ENCODE measurements around the gene FGF1. TPM values are rescaled to one million over a fixed set of nuclear protein-coding genes. Genes with fewer than 3 reads are reported as not detected.

Gene FGF1
- total RNA-seq, 1 donor from 2014 or later = 316 TPM

DNA sequence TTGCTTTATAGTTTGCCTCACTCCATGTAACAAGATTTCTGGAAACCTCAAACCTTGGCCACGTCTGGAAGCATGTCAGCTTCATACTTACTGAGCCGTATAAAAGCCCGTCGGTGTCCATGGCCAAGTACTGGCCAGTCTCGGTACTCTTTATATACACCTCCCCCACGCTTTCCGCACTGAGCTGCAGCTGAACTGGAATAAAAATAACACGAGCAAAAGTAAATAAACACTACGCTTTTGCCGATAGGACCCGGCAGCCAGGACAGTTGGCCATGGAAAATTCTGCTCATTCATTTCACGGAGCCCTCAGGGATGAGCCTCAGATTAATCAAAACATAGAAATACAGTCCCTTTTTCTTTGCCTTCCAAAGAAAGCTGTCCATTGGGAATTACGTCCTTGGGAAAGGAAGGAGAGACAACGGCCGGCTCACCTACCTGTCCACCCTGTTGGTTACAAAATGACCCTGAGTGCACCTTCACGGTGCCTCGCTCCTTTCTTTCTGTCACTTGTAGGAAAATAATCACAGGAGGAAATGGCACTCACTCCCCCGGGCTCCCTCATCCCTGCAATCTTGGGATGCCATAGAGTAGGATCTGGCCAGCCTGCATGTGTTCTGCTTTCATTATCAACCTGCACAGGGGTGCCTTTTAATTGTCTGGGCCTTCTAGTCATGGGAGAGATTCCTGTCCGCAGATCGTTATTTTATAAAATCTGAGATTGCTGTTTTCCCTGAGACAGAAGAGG is 85.1 kb downstream of the FGF1 start:
- intact Hi-C loops (cut with DNase I) = no loop called here
- ATAC-seq = peak; percentile 94
- peak; percentile 75 for DNase-seq (ENCODE audit: low spot score)

DNA sequence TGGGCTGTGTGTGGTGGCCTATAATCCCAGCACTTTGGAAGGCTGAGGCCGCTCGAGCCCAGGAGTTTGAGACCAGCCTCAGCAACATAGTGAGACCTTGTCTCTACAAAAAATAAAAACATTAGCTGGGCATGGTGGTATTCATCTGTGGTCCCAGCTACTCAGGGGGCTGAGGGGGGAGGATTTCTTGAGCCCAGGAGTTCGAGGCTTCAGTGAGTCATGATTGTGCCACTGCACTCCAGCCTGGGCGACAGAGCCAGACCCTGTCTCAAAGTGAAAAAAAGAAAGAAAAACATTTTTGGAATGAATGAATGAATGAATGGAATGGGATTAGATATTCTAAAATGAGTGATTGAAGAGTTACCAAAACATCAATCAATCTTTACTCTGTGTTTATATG is 85.8 kb downstream of the FGF1 start:
- no peak for DNase-seq (ENCODE audit: low spot score)
- peak; percentile 11 for ATAC-seq
- intact Hi-C loops (cut with DNase I) = no loop called here

DNA sequence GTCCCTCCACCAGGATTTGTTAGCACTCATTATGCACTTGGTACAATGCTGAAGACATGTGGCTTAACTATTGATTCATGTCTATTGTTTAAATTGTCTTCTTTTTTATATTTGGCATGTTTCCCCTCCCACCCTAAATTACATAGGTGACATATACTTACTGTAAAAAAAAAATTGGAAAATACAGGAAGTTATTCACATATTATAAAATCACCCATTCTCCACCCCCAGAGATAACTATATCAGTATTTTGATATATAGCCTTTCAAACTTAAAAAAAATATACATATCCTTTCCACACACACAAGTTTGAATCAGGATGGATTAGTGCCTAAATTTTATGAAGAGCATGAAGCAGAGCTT is 87.6 kb downstream of the FGF1 start:
- DNase-seq (ENCODE audit: low spot score) (no peak), ATAC-seq (no peak)
- intact Hi-C loops (cut with DNase I) = no loop called here

DNA sequence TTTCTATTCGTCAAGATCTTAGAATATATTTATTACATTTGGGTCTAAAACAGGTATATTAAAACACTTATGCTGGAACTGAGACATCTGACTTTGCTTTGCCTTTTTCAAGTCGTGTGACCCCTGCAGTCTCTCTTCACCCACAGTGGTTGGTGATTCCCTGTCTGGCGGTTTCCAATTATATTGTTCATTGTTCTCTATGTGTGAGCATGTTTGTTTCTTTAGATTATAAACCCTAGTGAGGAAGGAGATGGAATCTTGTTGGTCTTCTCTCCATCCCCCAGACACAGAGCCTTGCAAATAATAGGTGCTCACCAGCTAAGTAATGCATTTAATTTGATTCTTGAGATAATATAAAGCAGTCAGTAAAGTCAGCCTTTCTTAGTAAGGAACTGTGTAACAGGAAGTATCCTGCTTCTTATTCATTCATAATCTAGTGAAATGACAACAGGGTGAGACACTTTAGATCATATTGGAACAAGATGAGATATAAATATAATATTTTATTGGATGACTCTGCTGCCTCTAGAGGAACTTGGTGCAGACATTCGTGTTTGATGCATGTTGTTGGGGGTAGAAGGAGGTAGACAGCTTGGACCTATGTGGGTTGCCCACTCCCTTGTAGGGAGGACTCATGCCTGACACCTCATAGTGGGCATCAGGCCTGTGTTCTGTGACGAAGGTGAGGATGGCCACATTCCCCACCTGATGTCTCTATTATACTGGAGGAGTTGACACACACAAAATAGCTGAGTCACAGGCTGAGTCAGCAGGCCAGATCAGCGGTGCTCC is 88.1 kb downstream of the FGF1 start:
- no peak for DNase-seq (ENCODE audit: low spot score)
- intact Hi-C loops (cut with DNase I) = no loop called here
- ATAC-seq = no peak

DNA sequence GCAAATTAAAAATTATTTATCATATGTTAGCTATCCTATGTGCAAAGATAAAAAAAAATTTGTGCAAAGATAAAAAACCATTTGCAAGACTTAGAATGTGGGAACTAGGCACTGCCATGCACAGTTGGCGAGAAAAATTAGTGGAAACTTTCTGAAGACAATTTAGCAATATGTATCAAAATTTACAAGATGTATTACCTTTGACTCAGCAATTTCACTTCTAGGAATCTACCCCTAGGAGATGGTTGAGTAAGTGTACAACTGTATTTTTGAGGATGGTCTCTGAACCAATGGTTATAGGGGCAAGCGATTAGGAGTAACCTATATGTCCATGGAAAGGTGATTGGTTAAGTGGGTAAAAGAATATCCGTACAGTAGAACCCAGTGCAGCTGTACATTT is 88.9 kb downstream of the FGF1 start:
- no peak for ATAC-seq
- no peak for DNase-seq (ENCODE audit: low spot score)
- intact Hi-C loops (cut with DNase I) = no loop called here

DNA sequence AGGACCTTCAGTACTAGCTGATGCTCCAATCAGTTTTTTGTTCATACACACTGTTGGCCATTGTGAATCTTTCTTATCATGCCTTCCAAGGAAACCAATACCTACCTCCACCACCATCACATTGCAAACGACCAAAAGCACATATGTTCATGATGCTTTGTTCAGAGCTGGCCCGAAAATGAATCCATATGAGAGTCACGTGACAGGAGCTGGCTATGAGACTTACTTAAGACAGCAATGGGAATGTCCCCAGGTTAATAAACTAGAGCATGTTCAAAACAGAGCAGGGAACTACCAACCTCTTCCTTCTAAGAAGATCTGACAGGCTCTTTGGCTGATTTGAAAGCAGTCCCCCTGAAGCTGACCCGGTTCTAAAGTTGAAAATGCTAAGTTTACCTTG is 93.5 kb downstream of the FGF1 start:
- ATAC-seq (no peak), DNase-seq (ENCODE audit: low spot score) (no peak)
- intact Hi-C loops (cut with DNase I) = no loop called here

DNA sequence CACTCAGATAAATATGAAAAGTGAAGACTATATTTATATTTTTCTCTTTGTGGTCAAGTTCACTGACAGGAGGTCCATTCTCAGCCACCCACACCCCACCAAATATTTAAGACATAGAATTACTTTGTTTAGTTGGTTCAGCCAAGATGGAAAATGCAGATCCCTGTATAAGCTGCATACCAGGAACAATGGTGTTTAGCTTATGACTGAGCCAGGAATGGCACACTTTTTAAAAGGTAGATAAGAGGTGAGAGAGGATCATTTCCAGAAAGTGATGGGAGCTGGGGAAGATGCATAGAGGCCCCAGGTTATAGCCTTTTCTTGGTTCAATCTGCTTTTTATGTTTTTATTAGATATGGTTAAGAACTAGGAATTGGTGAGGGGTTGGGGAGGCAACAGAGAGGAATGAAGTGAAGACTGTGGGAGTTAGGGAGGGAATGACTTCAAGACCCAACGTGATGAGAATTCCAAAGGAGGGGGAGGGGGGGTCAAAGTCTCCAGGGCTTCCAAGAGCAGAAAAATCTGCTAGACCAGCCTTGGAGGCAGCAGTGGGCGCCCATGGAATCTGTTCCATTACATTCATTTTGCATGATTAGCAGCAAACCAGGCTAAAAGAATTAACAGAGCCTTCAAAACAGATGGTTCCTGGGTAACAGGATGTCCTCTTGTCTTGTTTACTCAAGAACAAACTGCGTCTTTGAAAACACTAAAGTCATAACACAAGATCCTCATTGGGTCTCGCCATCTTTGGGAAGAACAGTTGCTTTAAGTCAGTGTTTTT is 95.2 kb downstream of the FGF1 start:
- DNase-seq (ENCODE audit: low spot score) (no peak), ATAC-seq (peak; percentile 79)
- intact Hi-C loops (cut with DNase I) = no loop called here

DNA sequence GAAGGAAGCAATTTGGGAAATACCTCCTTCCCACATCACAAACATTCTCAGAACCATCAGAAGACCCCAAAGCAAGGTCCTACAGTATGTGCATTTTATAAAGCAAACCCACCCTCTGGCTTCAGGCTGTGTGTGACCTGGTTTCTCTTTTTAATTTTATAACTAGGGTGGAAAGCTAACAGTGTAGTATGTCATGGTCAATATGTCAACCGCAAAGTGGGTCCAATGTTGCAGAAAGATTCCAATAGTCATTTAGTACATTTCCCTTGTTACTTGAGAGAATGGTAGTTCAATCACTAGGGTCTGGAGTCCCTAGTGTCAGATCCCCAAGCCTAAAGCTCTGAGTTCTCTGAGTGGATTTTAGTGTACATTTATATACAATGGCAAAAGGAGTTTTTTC is 96.2 kb downstream of the FGF1 start:
- DNase-seq (ENCODE audit: low spot score) (no peak), ATAC-seq (no peak)
- intact Hi-C loops (cut with DNase I) = no loop called here

DNA sequence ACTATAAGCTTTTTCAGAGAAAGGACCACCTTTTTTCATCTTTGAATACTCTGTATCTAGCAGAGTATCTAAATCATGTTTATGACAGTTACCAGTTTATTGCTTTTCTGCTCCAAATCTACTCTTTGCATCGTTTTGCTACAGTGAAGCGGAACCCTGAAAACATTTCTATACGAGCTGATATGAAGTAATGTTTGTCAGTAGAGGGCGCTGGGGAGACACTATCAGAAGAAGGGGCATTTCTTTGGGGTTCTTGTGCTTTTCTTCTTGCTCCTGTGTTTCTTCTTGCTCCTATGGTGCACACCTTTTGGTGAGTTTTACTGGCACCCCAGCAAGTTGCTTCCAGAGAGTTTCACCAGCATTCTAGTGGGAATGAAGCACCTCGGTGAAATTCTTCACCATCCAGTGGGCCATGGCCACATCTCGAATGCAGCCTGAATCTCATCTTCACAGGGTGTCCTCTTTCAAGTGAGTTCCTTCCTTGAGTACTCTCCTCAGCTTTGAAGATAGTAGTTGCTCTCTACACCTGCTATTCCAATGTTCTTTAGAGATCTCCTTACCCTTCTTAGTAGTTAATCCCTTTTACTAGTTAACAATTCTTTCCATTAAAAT is 98.4 kb downstream of the FGF1 start:
- intact Hi-C loops (cut with DNase I) = no loop called here
- no peak for DNase-seq (ENCODE audit: low spot score)
- ATAC-seq = no peak

DNA sequence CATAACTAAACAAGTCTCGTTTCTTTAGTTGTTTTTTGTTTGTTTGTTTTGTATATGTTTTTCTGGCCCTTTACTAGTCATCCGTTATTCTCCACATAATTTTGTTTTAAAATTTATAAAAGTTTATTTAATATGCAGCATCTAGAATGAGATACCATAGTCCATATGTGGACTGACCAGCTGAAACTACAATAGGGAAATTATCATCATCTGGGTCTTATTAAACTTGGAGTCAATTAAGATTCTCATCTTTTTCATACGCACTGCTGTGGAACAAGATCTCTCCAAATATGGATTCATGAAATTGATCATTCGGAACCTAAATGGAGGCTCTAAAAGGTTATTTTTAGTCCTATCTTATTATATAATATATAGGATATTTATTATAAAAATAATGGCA is 99.3 kb downstream of the FGF1 start:
- intact Hi-C loops (cut with DNase I) = no loop called here
- ATAC-seq (no peak), DNase-seq (ENCODE audit: low spot score) (no peak)

DNA sequence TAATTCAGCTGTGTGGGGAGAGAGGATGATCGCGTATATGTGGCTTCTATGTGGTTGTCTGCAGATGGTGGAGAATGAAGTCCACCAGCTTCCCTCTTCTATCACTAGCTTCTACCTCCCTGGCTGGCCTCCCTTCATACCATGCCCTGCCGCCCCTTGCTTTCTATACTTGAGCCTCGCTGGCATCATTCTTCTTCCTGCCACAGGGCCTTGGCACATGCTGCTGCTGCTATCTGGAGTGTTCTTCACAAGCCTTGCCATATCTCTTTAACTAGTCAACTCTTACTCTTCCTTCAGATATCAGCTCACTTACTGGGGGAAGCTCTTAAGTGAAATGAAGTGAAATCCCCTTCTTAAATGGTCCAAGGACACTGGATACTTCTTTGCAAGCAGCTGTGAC is 100.4 kb downstream of the FGF1 start:
- no peak for ATAC-seq
- intact Hi-C loops (cut with DNase I) = no loop called here
- no peak for DNase-seq (ENCODE audit: low spot score)

DNA sequence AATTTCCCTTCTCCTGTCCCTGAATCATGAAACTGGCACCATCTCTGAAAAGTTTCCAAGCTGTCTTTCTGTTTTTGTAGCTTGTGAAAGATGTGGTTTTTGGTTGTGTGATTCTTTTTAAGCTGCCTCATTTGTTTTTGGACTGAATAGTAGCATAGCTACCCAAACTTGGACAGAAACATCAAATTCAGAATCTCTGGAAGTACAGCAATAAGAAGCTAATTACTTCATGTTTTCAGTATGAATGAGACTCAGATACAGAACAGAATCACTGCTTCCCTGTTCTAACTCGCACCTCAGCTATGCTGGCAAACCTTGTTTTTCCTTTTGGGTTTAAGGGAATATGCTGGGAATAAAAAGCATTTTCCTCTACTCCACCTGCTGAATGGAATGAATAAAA is 101.0 kb downstream of the FGF1 start:
- peak; percentile 56 for ATAC-seq
- intact Hi-C loops (cut with DNase I) = no loop called here

DNA sequence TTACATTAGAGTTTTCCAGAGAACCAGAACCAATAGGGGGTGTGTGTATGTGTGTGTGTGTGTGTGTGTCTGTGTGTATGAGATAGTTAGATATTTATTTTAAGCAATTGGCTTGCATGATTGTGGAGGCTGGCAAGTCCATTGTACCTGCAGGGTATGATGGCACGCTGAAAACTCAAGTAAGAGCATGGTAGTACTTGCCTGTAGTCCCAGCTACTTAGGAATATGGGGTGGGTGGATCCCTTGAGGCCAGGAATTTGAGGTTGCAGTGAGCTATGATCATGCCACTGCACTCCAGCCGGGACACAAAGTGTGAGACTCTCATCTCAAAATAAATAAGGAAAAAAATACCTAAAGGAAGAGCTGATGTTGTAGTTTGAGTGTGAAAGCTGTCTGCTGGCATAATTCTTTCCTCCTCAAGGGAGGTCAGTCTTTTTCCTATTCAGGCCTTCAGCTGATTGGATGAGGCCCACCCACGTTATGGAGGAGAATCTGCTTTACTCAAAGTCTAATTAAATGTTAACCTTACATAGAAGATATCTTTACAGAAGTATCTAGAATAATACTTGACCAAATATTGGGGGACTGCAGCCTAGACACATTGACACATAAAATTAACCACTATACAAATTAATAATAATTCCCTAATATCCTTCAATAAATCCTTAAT is 107.6 kb downstream of the FGF1 start:
- no peak for ATAC-seq
- intact Hi-C loops (cut with DNase I) = no loop called here
- DNase-seq (ENCODE audit: low spot score) = no peak

More for the DNA sequence above, 101.0 kb downstream of the FGF1 start:
- no peak for DNase-seq (ENCODE audit: low spot score)

DNA sequence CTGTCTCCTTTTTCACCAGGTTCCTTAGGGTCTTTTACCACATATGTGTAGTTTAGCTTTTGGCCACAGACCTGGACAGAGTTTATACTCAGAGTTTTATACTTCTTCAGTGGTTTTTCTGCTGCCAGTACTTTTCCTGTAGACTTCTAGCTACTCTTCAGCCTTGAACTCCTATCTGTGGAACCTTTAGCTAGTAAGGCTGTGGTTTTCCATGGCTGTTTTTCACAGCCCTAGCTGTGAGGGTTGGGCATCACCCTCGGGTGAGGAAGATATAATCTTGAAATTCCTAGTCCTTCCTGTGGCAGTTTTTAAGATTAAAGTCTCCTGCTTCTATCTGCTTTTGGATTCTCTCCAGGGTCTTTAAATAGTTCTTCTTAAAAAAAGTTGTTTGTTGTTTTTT is 109.1 kb downstream of the FGF1 start:
- intact Hi-C loops (cut with DNase I) = no loop called here
- no peak for ATAC-seq
- no peak for DNase-seq (ENCODE audit: low spot score)

DNA sequence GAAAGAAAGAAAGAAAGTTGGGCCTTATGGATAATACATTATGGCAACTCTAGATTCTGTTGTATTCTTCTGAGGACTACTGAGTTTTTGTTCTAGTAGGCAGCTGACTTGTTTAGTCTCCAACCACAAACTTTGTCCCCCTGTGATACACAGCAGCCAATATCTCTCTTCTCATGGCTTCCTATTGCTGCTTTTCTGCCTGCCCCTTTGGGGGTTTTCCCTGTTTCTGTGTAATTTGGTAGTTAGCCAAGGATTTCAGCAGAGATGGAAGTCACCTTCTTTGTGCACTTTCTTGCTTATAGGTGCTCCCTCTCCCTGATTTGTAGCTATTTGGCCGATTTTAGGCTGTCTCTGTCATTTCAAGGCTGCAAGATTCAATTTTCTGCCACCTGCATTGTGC is 109.6 kb downstream of the FGF1 start:
- ATAC-seq (no peak), DNase-seq (ENCODE audit: low spot score) (no peak)
- intact Hi-C loops (cut with DNase I) = no loop called here

DNA sequence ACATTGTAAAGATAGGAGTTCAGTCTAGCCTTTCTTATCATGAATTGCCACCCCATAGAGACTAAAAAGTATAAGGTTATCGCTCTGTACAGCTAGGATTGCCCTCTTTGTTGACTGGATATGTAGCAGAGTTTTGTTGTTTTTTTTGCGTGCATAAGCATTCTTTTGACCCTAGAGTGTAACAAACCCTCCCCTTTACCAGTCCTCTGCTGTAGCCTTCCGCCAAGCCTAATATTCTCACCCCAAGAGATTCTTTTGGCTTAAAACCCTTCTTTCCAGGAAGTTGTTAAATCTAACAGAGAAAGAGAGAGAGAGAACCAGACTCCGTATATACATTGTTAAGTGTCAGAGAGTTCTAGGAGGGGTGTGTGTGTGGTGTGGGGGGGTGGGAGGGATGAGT is 113.9 kb downstream of the FGF1 start:
- intact Hi-C loops (cut with DNase I) = no loop called here
- DNase-seq (ENCODE audit: low spot score) (no peak), ATAC-seq (no peak)

DNA sequence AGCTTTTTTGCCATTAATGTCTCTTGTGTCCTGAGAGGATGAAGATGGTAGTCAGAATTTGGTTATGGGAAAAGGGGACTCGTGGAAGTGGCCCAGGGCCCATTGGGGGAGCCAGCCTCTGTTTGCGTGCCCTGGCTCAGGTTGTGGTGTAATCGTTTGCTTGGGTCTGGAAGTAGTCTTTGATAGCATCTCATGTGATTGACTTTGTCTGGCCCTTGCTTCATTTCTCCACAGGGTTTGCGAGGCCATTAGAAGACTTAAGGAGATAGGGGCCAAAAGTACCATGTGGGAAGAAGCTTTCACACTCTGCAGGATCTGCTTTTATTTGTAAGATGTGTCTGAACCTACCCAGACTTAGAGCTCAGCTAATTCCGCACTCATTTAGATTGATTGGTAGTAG is 114.5 kb downstream of the FGF1 start:
- intact Hi-C loops (cut with DNase I) = no loop called here
- DNase-seq (ENCODE audit: low spot score) = no peak
- ATAC-seq = no peak

DNA sequence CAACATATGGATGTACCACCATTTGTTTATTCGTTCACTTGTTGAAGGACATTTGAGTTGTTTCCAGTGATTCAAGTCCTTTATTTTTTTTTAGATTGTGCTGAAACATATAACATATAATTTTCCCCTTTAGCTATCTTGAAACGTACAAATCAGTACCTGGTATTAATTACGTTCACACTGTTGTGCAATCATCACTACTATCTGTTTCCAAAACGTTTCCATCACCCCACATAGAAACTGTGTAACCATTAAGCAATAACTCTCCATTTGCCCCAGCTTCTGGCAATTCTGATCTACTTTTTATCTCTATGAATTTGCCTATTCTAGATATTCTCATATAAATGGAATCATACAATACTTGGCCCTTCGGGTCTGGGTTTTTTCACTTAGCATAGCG is 116.0 kb downstream of the FGF1 start:
- ATAC-seq (no peak), DNase-seq (ENCODE audit: low spot score) (no peak)
- intact Hi-C loops (cut with DNase I) = no loop called here

DNA sequence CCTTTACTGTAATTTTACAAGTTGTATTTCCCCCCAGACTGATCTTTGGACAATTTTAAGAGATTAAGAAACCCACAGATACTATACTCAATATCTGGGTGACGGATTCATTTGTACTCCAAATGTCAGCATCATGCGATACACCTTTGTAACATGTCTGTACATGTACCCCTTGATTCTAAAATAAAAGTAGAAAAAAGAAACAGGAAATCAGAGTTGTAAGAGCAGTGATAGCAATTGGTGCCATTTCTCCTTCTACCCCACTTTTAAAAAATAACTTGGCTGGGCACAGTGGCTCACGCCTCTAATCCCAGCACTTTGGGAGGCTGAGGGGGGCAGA is 116.9 kb downstream of the FGF1 start:
- no peak for DNase-seq (ENCODE audit: low spot score)
- no peak for ATAC-seq
- intact Hi-C loops (cut with DNase I) = no loop called here

Measured in sciatic nerve (tissue), 2 donors.